ENCODE data around the gene TMEM256.

The TMEM256 gene

DNA sequence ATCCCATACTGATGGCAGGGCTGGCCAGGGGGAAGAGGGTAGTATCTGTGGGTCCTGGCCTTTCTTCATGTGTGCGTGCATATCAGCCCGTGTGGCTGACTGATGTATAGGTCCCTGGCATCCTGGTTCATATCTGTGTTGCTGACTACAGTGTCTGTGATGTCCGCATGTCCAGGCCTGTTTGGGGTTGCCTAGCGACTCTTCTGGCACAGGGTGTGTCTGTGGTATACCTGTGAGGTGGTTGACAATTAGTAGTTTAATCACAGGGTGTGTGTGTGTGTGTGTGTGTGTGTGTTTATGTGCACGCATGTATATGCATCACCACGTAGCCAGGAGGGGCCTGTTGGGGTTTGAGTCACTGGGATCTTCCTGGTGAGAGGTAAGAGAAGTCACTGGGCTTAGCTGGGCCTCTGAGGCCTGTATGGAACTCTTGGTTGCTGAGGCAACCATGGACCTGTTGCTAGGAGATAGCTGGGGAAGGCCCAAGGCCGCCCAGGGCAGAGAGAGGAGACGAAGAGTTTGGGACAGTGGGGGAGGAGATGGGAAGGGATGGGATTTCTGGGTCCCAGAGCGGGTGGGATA lies 49.5 kb downstream of the TMEM256 start:
- DNase-seq (ENCODE audit: low read depth in 2 of 2, low spot score in 1 of 2) = no peak

Data from stimulated activated CD8-positive, alpha-beta memory T cell treated with anti-CD3 and anti-CD28 coated beads, Interleukin-4, amount 100 ng/mL, for 4 hours (primary cell).